Adrenal gland (tissue), 12 donors: ENCODE data around the gene KCNE5. TPM values are rescaled to one million over a fixed set of nuclear protein-coding genes. Genes with fewer than 3 reads are reported as not detected.
"Not testable (repeated sequence)": the region's sequence is repeated elsewhere in the genome, so short reads cannot be mapped to it uniquely, and the experiment has no call there.

Source experiments
- DNase-seq, 7 donors: peaks; one replicate each; pipeline ENCODE4 v3.0.0-alpha.2; 2019 to 2020
- H3K27ac ChIP-seq, 5 donors: fragments of 200-600 bp; sonication (generic) in 4 of 5; 1 replicate in 3 of 5; 2 replicates in 2 of 5; pipeline versions ENCODE4 v1.5.1 to v1.8.0; 2016 to 2020; ENCODE audit warnings: mild to moderate bottlenecking in 1 of 5
- H3K27me3 ChIP-seq: fragments of 200-600 bp; 2 replicates; pipeline ENCODE4 v1.8.0; 2021
- H3K36me3 ChIP-seq, 2 donors: fragments of 200-600 bp; replicated peaks in 1 of 2; 1 replicate in 1 of 2; 2 replicates in 1 of 2; pipeline versions ENCODE4 v1.5.1 to v1.8.0; 2018 to 2022
- H3K4me1 ChIP-seq, 2 donors: fragments of 200-600 bp; replicated peaks in 1 of 2; 1 replicate in 1 of 2; 2 replicates in 1 of 2; pipeline versions ENCODE4 v1.5.1 to v1.8.0; 2018 to 2021
- H3K4me3 ChIP-seq, 4 donors: fragments of 200-600 bp; sonication (generic) in 3 of 4; one replicate each; pipeline ENCODE4 v1.5.1; 2016 to 2018
- H3K9me3 ChIP-seq, 3 donors: fragments of 200-600 bp; sonication (generic) in 1 of 3; replicated peaks in 1 of 3; 1 replicate in 2 of 3; 2 replicates in 1 of 3; pipeline versions ENCODE4 v1.5.1 to v1.8.0; 2016 to 2021
- POLR2A ChIP-seq, 2 donors: fragments of 450-650 bp; IDR thresholded peaks; one replicate each; pipeline ENCODE4 v1.6.1; 2017; ENCODE audit warnings: antibody characterized with exemption in 2 of 2, mild to moderate bottlenecking in 2 of 2, moderate library complexity in 1 of 2
- WGBS, 4 donors: extraction: QIAGEN DNeasy Blood & Tissue Kit in 2 of 4; methylation state at CpG; one replicate each; pipeline versions ENCODE4 v1.1.5 to v1.1.7; 2013 to 2017; 5-methylcytosine and 5-hydroxymethylcytosine counted together
- intact Hi-C, 2 donors: fragments of 100-400 bp; cut with DNase I; formaldehyde crosslinking; loops; one replicate each; pipeline versions ENCODE4 v1.14.1 to v1.15.0; 2022 to 2023
- polyA plus RNA-seq, 3 donors: library from polyadenylated mRNA; stranded (reverse); fragments of 200-250 nt in 2 of 3; fragments of 350-450 nt in 1 of 3; fragmentation: Illumina TruSeq in 1 of 3; extraction: RNeasy Lipid Tissue Mini Kit (QIAGEN cat#74804) in 1 of 3; gene quantifications; one replicate each; pipeline ENCODE4 v1.2.3, GENCODE V29; 2013 to 2014
- total RNA-seq, 9 donors: library from RNA; depleted of rRNA in 4 of 9; stranded (reverse); fragments of >200 nt in 4 of 9; fragments of 120-200 nt in 1 of 9; fragmentation: NEBNext Ultra II Directional in 1 of 9; extraction: Animal tissue kit (Norgen Biotek cat#: 25700) in 1 of 9; gene quantifications; one replicate each; pipeline versions ENCODE4 v1.1.0 to v1.2.4, GENCODE V29; 2013 to 2023
- TF ChIP-seq, protein P1 (sequence below), 6 experiments: fragments of 450-650 bp in 4 of 6; fragments of 200-600 bp in 2 of 6; sonication (generic) in 1 of 6; IDR thresholded peaks; 1 replicate in 5 of 6; 2 replicates in 1 of 6; pipeline versions ENCODE4 v1.5.1 to v1.8.0; 2016 to 2021; ENCODE audit warnings: antibody characterized with exemption in 6 of 6, mild to moderate bottlenecking in 2 of 6, moderate library complexity in 1 of 6
- donor health status: healthy with polysubstance abuse.
- donor health status: Bipolar disorder and iron deficiency.
- donor health status: DM: yes; HTN: yes; CAD: no.
- donor health status: DM: no; HTN: no; CAD: no.
- donor health status: DM: no; HTN: no; CAD: no.
- donor health status: DM: yes; HTN: yes; CAD: no.

KCNE5 gene
- total and polyA plus RNA-seq, 12 donors = 0.54 to 6.1 (median 0.87) TPM; not detected in 3

- Histone ChIP-seq H3K27me3 (peaks cover 4% of the 10 kb centered on the region), H3K4me1 (no peaks in the 10 kb centered on the region), H3K27ac (no peak overlapping the region), H3K36me3 (no peaks in the 10 kb centered on the region), H3K4me3 (no peak overlapping the region), H3K9me3 (no peaks in the 10 kb centered on the region)
- no peak for TF ChIP-seq POLR2A (IDR thresholded peaks at IDR 0.05)
- intact Hi-C loops = no loop called here
- 64 to 78% (median 73%) methylated on average over 4 of the region's 4 CpGs for WGBS, 4 donors
- no peak for DNase-seq
These were observed 30.7 kb upstream of the KCNE5 start for GRCh38 chrX:109655502-109656201.

GRCh38 chrX:109654516-109655109 lies 29.6 kb upstream of the KCNE5 start:
- H3K27ac ChIP-seq = no peak overlapping the region
- DNase-seq = no peak
- TF ChIP-seq, protein P1, sequence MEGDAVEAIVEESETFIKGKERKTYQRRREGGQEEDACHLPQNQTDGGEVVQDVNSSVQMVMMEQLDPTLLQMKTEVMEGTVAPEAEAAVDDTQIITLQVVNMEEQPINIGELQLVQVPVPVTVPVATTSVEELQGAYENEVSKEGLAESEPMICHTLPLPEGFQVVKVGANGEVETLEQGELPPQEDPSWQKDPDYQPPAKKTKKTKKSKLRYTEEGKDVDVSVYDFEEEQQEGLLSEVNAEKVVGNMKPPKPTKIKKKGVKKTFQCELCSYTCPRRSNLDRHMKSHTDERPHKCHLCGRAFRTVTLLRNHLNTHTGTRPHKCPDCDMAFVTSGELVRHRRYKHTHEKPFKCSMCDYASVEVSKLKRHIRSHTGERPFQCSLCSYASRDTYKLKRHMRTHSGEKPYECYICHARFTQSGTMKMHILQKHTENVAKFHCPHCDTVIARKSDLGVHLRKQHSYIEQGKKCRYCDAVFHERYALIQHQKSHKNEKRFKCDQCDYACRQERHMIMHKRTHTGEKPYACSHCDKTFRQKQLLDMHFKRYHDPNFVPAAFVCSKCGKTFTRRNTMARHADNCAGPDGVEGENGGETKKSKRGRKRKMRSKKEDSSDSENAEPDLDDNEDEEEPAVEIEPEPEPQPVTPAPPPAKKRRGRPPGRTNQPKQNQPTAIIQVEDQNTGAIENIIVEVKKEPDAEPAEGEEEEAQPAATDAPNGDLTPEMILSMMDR (IDR thresholded peaks at IDR 0.05) = no peak
- TF ChIP-seq POLR2A (IDR thresholded peaks at IDR 0.05) = no peak
- no peaks in the 10 kb centered on the region for H3K9me3 ChIP-seq
- WGBS, 4 donors = 70 to 89% (median 82%) methylated on average over 5 of the region's 5 CpGs
- no peaks in the 10 kb centered on the region for H3K4me1 ChIP-seq
- intact Hi-C loops = no loop called here
- H3K36me3 ChIP-seq = no peaks in the 10 kb centered on the region
- peaks cover 4% of the 10 kb centered on the region for H3K27me3 ChIP-seq
- H3K4me3 ChIP-seq = no peak overlapping the region

DNA sequence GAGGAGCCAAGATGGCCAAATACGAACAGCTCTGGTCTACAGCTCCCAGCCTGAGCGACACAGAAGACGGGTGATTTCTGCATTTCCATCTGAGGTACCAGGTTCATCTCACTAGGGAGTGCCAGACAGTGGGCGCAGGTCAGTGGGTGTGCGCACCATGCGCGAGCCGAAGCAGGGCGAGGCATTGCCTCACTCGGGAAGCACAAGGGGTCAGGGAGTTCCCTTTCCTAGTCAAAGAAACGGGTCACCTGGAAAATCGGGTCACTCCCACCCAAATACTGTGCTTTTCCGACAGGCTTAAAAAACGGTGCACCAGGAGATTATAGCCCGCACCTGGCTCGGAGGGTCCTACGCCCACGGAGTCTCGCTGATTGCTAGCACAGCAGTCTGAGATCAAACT lies 19.7 kb upstream of the KCNE5 start:
- H3K9me3 ChIP-seq, H3K27me3 ChIP-seq, intact Hi-C loops, H3K27ac ChIP-seq, H3K4me1 ChIP-seq, H3K4me3 ChIP-seq, H3K36me3 ChIP-seq, DNase-seq: not testable (repeated sequence)
- 88 to 97% (median 93%) methylated on average over 9 to 18 of the region's 19 CpGs for WGBS, 4 donors

DNA sequence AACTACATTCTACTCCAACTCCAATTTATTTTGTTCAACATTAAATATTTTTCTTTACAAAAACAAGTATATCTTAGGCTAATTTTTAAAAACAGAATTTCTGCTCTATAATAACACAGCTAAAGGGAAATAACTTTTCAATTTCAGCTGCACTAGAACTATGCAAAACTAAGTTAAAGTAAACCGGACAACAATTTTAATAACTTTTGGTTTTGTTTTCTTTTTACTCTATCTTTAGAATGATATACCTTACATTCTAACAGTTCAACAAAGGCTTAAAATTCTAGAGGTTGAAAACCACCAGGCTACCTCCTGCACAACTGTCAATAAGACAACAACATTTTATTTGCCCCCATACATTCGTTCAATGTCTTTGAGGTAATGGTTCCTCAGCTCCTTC lies 18.7 kb upstream of the KCNE5 start:
- Histone ChIP-seq H3K27me3 (no peaks in the 10 kb centered on the region), H3K4me3 (no peak overlapping the region), H3K36me3 (no peaks in the 10 kb centered on the region), H3K4me1 (no peaks in the 10 kb centered on the region), H3K27ac (no peak overlapping the region), H3K9me3 (no peaks in the 10 kb centered on the region)
- intact Hi-C loops = no loop called here
- TF ChIP-seq, protein P1 (IDR thresholded peaks at IDR 0.05) = no peak
- no peak for TF ChIP-seq POLR2A (IDR thresholded peaks at IDR 0.05)
- no peak for DNase-seq
- 67 to 94% (median 87%) methylated on average over 2 of the region's 2 CpGs for WGBS, 4 donors

DNA sequence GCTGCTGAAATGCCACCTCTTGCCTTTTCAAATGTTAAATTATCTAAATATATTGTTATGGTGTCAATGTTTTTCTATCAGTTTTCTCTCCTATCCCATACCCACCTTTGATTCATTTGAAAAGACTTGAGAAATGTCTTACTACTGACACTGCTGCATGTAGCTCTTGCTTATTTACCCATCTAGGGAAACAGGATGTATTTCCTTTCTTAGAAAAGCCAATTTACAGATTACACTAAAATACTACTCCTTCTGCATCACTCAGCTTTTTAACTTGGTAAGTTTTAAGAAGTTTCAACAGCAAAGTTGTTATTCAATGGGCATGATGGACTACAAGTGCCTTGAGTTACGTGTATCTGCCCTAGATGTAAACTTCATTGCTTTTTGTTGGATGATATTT lies 13.2 kb upstream of the KCNE5 start:
- TF ChIP-seq, protein P1 (IDR thresholded peaks at IDR 0.05) = no peak
- no peak for TF ChIP-seq POLR2A (IDR thresholded peaks at IDR 0.05)
- no peaks in the 10 kb centered on the region for H3K4me1 ChIP-seq
- intact Hi-C loops = loop anchor here in 1 of 2 donors (10.0 kb wide), 1 partner anchor 153 kb away; the partner anchor contains the start of gene GUCY2F
- H3K27me3 ChIP-seq = no peaks in the 10 kb centered on the region
- no peaks in the 10 kb centered on the region for H3K36me3 ChIP-seq
- H3K9me3 ChIP-seq = no peaks in the 10 kb centered on the region
- H3K4me3 ChIP-seq = no peak overlapping the region
- no peak overlapping the region for H3K27ac ChIP-seq
- WGBS, 4 donors = 69 to 100% (median 85%) methylated on average over 1 of the region's 1 CpG
- DNase-seq = no peak

- not testable (repeated sequence) for H3K9me3 ChIP-seq, H3K27me3 ChIP-seq, H3K4me1 ChIP-seq, H3K4me3 ChIP-seq, H3K36me3 ChIP-seq, DNase-seq, H3K27ac ChIP-seq
- intact Hi-C loops = loop anchor here in 1 of 2 donors (10.0 kb wide), 1 partner anchor 153 kb away; the partner anchor contains the start of gene GUCY2F
- WGBS, 4 donors = 61 to 100% (median 90%) methylated on average over 2 of the region's 2 CpGs
These were observed 12.5 kb upstream of the KCNE5 start for GRCh38 chrX:109637477-109637876.
